BJ (cell line): ENCODE data around the gene HTATIP2. TPM values are rescaled to one million over a fixed set of nuclear protein-coding genes. Genes with fewer than 3 reads are reported as not detected.
A peak's percentile ranks its signal among the peaks of the same experiment; 100 is the strongest.
"Not testable (repeated sequence)": the region's sequence is repeated elsewhere in the genome, so short reads cannot be mapped to it uniquely, and the experiment has no call there.

Experiments
- CTCF ChIA-PET: fragments of 350-600 bp; formaldehyde crosslinking; extraction: SDS; loops from one replicate; lab custom pipeline; 2021; ENCODE audit warnings: antibody characterized with exemption, inconsistent platforms; lab: Yijun Ruan, JAX
- POLR2A ChIA-PET: fragments of 300-600 bp; sonication (Branson Sonifier 250); formaldehyde crosslinking; extraction: SDS; loops from one replicate; lab custom pipeline; 2021; ENCODE audit warnings: antibody characterized with exemption; lab: Charles Lee
- DNase-seq: peaks from one replicate; pipeline ENCODE4 v3.0.0-alpha.2; 2011; ENCODE audit warnings: low read depth
- H3K27me3 ChIP-seq: 2 replicates; pipeline ENCODE4 v1.6.0; 2011; ENCODE audit warnings: low read length; ENCODE audit not compliant: control insufficient read depth, insufficient read depth
- H3K36me3 ChIP-seq: 2 replicates; pipeline ENCODE4 v1.5.1; 2011; ENCODE audit warnings: low read length; ENCODE audit not compliant: control insufficient read depth, insufficient read depth
- H3K4me3 ChIP-seq: 2 replicates; pipeline ENCODE4 v1.5.1; 2011; ENCODE audit warnings: low read depth, mild to moderate bottlenecking, control low read depth, low read length
- polyA plus RNA-seq: library from polyadenylated mRNA; depleted of rRNA; stranded (reverse); fragments of >200 nt; gene quantifications from 2 replicates; pipeline ENCODE4 v1.2.3, GENCODE V29; 2011
- TF ChIP-seq, protein P1 (sequence below): IDR thresholded peaks from 2 replicates; pipeline ENCODE4 v1.5.1; 2011; ENCODE audit warnings: low read depth, mild to moderate bottlenecking, control low read depth, inconsistent platforms, low read length, moderate library complexity; ENCODE audit not compliant: insufficient read depth

Gene HTATIP2
- polyA plus RNA-seq, 1 experiment: 20.2 TPM

DNA sequence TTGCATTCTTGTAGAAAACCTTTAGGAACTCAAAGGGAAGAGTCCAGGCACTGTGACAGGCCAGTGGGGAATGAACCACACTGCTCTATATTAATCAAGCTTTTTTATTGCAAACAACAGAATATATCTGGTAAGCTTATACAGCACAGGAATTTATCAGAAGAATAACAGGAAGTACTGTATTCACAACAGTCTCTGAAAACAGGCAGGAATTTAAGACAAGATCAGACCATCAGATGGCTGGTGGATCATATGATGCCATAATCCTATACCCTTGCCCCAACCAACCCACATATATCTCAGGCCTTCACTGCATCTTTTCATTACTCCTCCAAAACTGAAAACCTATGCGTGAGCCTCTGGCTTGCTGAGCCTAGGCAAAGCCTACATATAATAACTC is 1.0 kb upstream of the HTATIP2 start:
- no peaks in the 10 kb centered on the region for H3K36me3 ChIP-seq
- CTCF ChIA-PET: interaction anchor here (1.7 to 2.9 kb wide), 2 partner anchors 8 to 234 kb away, joined by 5 to 43 read pairs; no protein-coding TSS in a partner anchor
- DNase-seq: no peak
- POLR2A ChIA-PET: no interaction called here
- no peak overlapping the region for H3K4me3 ChIP-seq
- H3K27me3 ChIP-seq: peaks cover 2% of the 10 kb centered on the region
- TF ChIP-seq, protein P1, sequence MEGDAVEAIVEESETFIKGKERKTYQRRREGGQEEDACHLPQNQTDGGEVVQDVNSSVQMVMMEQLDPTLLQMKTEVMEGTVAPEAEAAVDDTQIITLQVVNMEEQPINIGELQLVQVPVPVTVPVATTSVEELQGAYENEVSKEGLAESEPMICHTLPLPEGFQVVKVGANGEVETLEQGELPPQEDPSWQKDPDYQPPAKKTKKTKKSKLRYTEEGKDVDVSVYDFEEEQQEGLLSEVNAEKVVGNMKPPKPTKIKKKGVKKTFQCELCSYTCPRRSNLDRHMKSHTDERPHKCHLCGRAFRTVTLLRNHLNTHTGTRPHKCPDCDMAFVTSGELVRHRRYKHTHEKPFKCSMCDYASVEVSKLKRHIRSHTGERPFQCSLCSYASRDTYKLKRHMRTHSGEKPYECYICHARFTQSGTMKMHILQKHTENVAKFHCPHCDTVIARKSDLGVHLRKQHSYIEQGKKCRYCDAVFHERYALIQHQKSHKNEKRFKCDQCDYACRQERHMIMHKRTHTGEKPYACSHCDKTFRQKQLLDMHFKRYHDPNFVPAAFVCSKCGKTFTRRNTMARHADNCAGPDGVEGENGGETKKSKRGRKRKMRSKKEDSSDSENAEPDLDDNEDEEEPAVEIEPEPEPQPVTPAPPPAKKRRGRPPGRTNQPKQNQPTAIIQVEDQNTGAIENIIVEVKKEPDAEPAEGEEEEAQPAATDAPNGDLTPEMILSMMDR: no peak

DNA sequence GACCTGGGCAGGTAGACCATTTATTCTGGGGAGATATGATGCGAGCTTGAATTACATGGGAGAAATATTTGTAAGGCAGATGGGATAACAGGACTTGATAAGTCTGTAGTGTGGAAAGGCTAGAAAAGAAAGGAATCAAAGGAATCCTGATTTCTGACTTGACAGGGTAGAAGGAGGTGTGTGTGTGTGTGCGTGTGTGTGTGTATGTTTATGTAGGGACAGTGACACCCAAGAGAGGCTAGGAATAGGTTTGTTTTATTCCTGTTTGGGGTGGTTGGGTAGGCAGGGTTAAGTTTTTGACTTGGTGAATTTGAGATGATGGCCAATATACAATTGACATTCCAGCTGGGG is 390 bp upstream of the HTATIP2 start:
- H3K4me3 ChIP-seq: peak overlapping the region; percentile 63
- POLR2A ChIA-PET: no interaction called here

GRCh38 chr11:20364341-20364792 is 853 bp downstream of the HTATIP2 start:
- no peaks in the 10 kb centered on the region for H3K27me3 ChIP-seq
- no peaks in the 10 kb centered on the region for H3K36me3 ChIP-seq
- ChIA-PET POLR2A (no interaction called here), CTCF (interaction anchor here (1.1 to 2.9 kb wide), 3 partner anchors 10 to 246 kb away, joined by 5 to 43 read pairs (median 5); no protein-coding TSS in a partner anchor)
- TF ChIP-seq, protein P1: no peak
- H3K4me3 ChIP-seq: peak overlapping the region; percentile 63
- no peak for DNase-seq

More for the DNA sequence above, 390 bp upstream of the HTATIP2 start:
- no peak for DNase-seq
- CTCF ChIA-PET: interaction anchor here (0.8 to 2.9 kb wide), 3 partner anchors 9 to 428 kb away, joined by 3 to 43 read pairs (median 5); no protein-coding TSS in a partner anchor
- H3K36me3 ChIP-seq: no peaks in the 10 kb centered on the region
- TF ChIP-seq, protein P1: no peak
- H3K27me3 ChIP-seq: no peaks in the 10 kb centered on the region

DNA sequence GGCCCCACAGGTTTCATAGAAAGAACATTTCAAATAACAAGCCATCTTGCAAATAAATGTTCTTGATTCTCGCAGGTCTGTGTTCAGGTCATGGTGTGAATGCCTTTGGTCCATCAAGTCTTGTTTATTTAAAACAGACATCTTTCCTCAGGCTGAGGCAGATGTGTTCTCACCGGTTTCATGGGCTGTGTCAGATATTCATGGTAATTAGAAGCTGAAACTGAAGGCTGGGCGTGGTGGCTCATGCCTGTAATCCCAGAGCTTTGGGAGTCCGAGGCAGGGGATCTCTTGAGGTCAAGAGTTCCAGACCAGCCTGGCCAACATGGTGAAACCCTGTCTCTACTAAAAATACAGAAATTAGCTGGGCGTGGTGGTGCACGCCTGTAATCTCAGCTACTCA is 2.0 kb downstream of the HTATIP2 start:
- POLR2A ChIA-PET: not testable (repeated sequence)
- CTCF ChIA-PET: interaction anchor here (1.2 to 1.6 kb wide), 2 partner anchors 11 to 20 kb away, joined by 3 to 6 read pairs; no protein-coding TSS in a partner anchor

GRCh38 chr11:20367313-20367948 is 3.9 kb downstream of the HTATIP2 start:
- H3K4me3 ChIP-seq: no peak overlapping the region
- CTCF ChIA-PET: interaction anchor here (0.8 to 3.5 kb wide), 4 partner anchors 11 to 30 kb away, joined by 3 to 19 read pairs (median 6); no protein-coding TSS in a partner anchor
- DNase-seq: peak; percentile 82
- TF ChIP-seq, protein P1: no peak
- no peaks in the 10 kb centered on the region for H3K36me3 ChIP-seq
- no peaks in the 10 kb centered on the region for H3K27me3 ChIP-seq
- POLR2A ChIA-PET: no interaction called here

More for the DNA sequence above, 2.0 kb downstream of the HTATIP2 start:
- DNase-seq, H3K27me3 ChIP-seq, H3K36me3 ChIP-seq, H3K4me3 ChIP-seq: not testable (repeated sequence)
